ENCODE data around the gene MED23.
"Not testable (repeated sequence)": the region's sequence is repeated elsewhere in the genome, so short reads cannot be mapped to it uniquely, and the experiment has no call there.

MED23 gene

DNA sequence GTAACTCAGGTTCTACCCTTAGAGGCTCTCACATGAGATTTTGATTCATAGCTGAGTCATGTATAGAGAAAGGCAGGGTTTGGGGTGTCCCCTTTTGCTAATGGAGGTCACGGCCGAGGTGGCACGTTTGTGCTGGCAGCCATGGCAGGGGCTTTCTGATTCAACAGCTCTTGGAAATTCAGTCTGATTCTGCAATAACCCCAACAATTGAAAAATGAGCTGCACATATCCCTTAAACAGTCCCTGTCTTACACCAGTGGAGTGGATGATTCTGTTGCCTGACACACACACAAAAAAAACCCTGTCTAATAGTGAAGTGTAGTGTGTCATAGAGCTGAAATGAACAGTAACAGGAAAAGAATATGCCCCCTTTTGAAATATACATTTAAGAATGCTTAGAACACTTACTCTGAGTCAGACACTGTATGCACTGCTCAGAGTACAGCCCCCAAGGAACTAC lies 95.4 kb downstream of the MED23 start:
- peaks cover 9% of the 10 kb centered on the region for H3K4me1 Mint-ChIP-seq
- H3K36me3 Mint-ChIP-seq, result peaks cover 1% of the 10 kb centered on the region
- no peak overlapping the region for H3K4me3 Mint-ChIP-seq
- DNase-seq (ENCODE audit: low spot score in 2 of 2), result no peak
- peaks cover 5% of the 10 kb centered on the region for H3K27me3 Mint-ChIP-seq
- no peak overlapping the region for H3K27ac Mint-ChIP-seq
- no peaks in the 10 kb centered on the region for H3K9me3 Mint-ChIP-seq
- peak; percentile 37 for ATAC-seq (ENCODE audit: low read depth)

DNA sequence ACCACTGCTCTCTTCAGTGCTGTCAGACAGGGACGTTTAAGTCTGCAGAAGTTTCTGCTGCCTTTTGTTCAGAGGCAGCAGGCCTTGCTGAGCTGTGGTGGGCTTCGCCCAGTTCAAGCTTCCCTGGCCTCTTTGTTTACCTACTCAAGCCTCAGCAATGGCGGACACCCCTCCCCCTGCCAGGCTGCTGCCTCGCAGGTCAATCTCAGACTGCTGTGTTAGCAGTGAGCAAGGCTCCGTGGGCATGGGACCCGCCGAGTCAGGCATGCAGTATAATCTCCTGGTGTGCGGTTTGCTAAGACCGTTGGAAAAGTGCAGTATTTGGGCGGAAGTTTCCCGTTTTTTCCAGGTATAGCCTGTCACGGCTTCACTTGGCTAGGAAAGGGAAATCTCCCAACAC lies 96.4 kb downstream of the MED23 start:
- H3K27me3 Mint-ChIP-seq; H3K4me1 Mint-ChIP-seq; DNase-seq (ENCODE audit: low spot score in 2 of 2); H3K27ac Mint-ChIP-seq; H3K9me3 Mint-ChIP-seq; ATAC-seq (ENCODE audit: low read depth); H3K4me3 Mint-ChIP-seq; H3K36me3 Mint-ChIP-seq: not testable (repeated sequence)

DNA sequence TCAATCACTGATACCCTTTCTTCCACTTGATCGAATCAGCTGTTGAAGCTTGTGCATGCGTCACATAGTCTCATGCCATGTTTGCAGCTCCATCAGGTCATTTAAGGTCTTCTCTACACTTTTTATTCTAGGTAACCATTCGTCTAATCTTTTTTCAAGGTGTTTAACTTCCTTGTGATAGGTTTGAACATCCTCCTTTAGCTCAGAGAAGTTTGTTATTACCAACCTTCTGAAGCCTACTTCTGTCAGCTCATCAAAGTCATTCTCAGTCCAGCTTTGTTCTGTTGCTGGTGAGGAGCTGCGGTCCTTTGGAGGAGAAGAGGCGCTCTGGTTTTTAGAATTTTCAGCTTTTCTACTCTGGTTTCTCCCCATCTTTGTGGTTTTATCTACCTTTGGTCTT lies 97.1 kb downstream of the MED23 start:
- not testable (repeated sequence) for H3K27me3 Mint-ChIP-seq; ATAC-seq (ENCODE audit: low read depth); H3K27ac Mint-ChIP-seq; H3K4me3 Mint-ChIP-seq; H3K9me3 Mint-ChIP-seq; DNase-seq (ENCODE audit: low spot score in 2 of 2); H3K36me3 Mint-ChIP-seq; H3K4me1 Mint-ChIP-seq

DNA sequence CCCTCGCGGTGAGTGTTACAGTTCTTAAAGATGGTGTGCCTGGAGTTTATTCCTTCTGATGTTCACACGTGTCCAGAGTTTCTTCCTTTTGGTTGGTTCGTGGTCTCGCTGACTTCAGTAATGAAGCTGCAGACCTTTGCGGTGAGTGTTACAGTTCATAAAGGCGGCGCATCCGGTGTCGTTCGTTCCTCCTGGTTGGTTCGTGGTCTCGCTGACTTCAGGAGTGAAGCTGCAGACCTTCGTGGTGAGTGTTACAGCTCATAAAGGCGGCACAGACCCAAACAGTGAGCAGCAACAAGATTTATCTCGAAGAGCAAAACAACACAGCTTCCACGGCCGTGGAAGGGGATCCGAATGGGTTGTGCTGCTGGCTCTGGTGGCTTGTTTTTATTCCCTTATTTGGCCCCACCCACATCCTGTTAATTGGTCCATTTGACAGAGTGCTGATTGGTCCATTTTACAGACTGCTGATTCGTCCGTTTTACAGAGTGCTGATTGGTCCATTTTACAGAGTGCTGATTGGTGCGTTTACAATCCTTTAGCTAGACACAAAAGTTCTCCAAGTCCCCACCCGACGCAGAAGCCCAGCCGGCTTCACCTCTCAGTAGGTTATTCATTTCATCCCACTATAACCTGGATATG lies 103.2 kb downstream of the MED23 start:
- Mint-ChIP-seq H3K9me3 (peaks cover 4% of the 10 kb centered on the region), H3K27me3 (peaks cover 5% of the 10 kb centered on the region), H3K27ac (no peak overlapping the region), H3K4me1 (no peaks in the 10 kb centered on the region), H3K36me3 (peaks cover 2% of the 10 kb centered on the region), H3K4me3 (no peak overlapping the region)
- ATAC-seq (ENCODE audit: low read depth), result no peak
- no peak for DNase-seq (ENCODE audit: low spot score in 2 of 2)

DNA sequence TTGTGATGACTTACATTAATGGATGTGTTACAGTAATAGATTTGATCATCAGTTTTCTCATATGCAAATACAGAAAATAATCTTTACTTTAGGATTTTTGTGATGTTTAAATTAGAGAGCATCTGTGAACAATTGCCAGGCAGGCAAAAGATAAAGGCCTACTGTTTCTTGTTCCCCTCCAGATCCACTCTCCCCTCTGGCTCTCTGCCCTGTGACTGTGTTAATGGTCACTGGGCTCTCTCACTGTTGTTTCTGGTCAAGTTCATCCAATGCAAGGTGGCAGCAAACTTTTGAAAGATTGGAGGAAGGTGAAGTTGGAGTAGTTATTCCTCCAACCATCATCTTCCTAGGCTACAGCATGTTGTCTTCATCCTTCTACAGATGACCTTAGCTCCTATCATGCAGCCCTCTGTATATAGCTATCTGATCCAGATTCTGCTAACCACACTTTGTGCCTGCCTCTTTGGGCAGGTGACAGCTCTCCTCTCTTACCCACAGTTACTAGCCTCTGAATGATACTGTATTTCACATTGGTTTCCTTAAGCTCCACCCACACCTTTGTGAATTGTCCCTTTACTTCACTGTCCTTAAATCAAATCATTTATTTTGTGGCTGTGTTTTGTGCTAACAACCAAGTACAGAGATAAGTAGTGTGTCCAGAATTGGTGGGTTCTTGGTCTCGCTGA lies 103.9 kb downstream of the MED23 start:
- Mint-ChIP-seq H3K4me3 (no peak overlapping the region), H3K27me3 (peaks cover 8% of the 10 kb centered on the region), H3K27ac (no peak overlapping the region), H3K9me3 (peaks cover 4% of the 10 kb centered on the region), H3K36me3 (peaks cover 2% of the 10 kb centered on the region), H3K4me1 (no peaks in the 10 kb centered on the region)
- ATAC-seq (ENCODE audit: low read depth), result no peak
- no peak for DNase-seq (ENCODE audit: low spot score in 2 of 2)

Measured in memory B cell (primary cell).